ENCODE data around the gene CANT1. TPM values are rescaled to one million over a fixed set of nuclear protein-coding genes. Genes with fewer than 3 reads are reported as not detected.

Gene CANT1
- polyA plus RNA-seq, 3 donors: 42.9 to 53.6 (median 48.6) TPM

GRCh38 chr17:78979780-78980623 is 29.6 kb downstream of the CANT1 start, which contains the start of gene LGALS3BP:
Gene LGALS3BP (minus strand): TSS chr17:78979923. CDS start chr17:78977191, 2,732 bp downstream.
- peak; percentile 67 for DNase-seq

- no peak for DNase-seq
These were observed 31.3 kb downstream of the CANT1 start for GRCh38 chr17:78977997-78978973.

- no peak for DNase-seq
These were observed 32.0 kb downstream of the CANT1 start for GRCh38 chr17:78977681-78977943.

GRCh38 chr17:78976907-78977680 is 32.5 kb downstream of the CANT1 start:
- no peak for DNase-seq

- DNase-seq: peak; percentile 64
These were observed 34.7 kb downstream of the CANT1 start for GRCh38 chr17:78974635-78975591.

- DNase-seq: no peak
These were observed 35.6 kb downstream of the CANT1 start for GRCh38 chr17:78973792-78974520.

- no peak for DNase-seq
These were observed 36.4 kb downstream of the CANT1 start for GRCh38 chr17:78973196-78973595.

GRCh38 chr17:78972507-78973105 is 37.0 kb downstream of the CANT1 start:
- DNase-seq: no peak

GRCh38 chr17:78971756-78972506 is 37.6 kb downstream of the CANT1 start:
- DNase-seq: no peak

- peak; percentile 79 for DNase-seq
These were observed 38.5 kb downstream of the CANT1 start for GRCh38 chr17:78970834-78971755.

- no peak for DNase-seq
These were observed 39.7 kb downstream of the CANT1 start for GRCh38 chr17:78969865-78970264.

- no peak for DNase-seq
These were observed 41.7 kb downstream of the CANT1 start for GRCh38 chr17:78967782-78968362.

- no peak for DNase-seq
These were observed 42.5 kb downstream of the CANT1 start for GRCh38 chr17:78966910-78967600.

- no peak for DNase-seq
These were observed 43.3 kb downstream of the CANT1 start for GRCh38 chr17:78966123-78966813.

- DNase-seq: no peak
These were observed 44.1 kb downstream of the CANT1 start for GRCh38 chr17:78965491-78965924.

- no peak for DNase-seq
These were observed 46.2 kb downstream of the CANT1 start for GRCh38 chr17:78963378-78963777.
